Esophagus squamous epithelium (tissue), 5 donors: ENCODE measurements around the gene VSIG2. TPM values are rescaled to one million over a fixed set of nuclear protein-coding genes. Genes with fewer than 3 reads are reported as not detected.

ENCODE experiments used
- DNase-seq: peaks from one replicate; lab custom pipeline; 2025; lab: John Stamatoyannopoulos, UW
- H3K27ac ChIP-seq, 4 donors: fragments of 200-600 bp; sonication (generic); one replicate each; pipeline ENCODE4 v1.5.1; 2016 to 2019; ENCODE audit warnings: mild to moderate bottlenecking in 1 of 4
- H3K27me3 ChIP-seq, 4 donors: fragments of 200-600 bp; sonication (generic); 1 replicate in 3 of 4; 2 replicates in 1 of 4; pipeline versions ENCODE4 v1.5.1 to v1.6.0; 2017 to 2021; ENCODE audit warnings: antibody characterized with exemption in 1 of 4
- H3K36me3 ChIP-seq, 3 donors: fragments of 200-600 bp; sonication (generic); one replicate each; pipeline ENCODE4 v1.5.1; 2016 to 2019
- H3K4me1 ChIP-seq, 3 donors: fragments of 200-600 bp; sonication (generic); one replicate each; pipeline ENCODE4 v1.5.1; 2017 to 2019
- H3K4me3 ChIP-seq, 4 donors: fragments of 200-600 bp; sonication (generic); 1 replicate in 3 of 4; 2 replicates in 1 of 4; pipeline ENCODE4 v1.5.1; 2016 to 2019; ENCODE audit warnings: mild to moderate bottlenecking in 2 of 4, moderate library complexity in 1 of 4
- H3K9me3 ChIP-seq, 3 donors: fragments of 200-600 bp; sonication (generic); one replicate each; pipeline ENCODE4 v1.5.1; 2016 to 2019
- CTCF ChIP-seq, 6 experiments: fragments of 450-650 bp in 4 of 6; fragments of 200-600 bp in 2 of 6; sonication (generic) in 2 of 6; IDR thresholded peaks; one replicate each; pipeline ENCODE4 v1.5.1; 2016 to 2019; ENCODE audit warnings: antibody characterized with exemption in 6 of 6, mild to moderate bottlenecking in 4 of 6, moderate library complexity in 4 of 6
- POLR2A ChIP-seq, 4 donors: fragments of 450-650 bp; IDR thresholded peaks; one replicate each; pipeline ENCODE4 v1.6.1; 2017; ENCODE audit warnings: antibody characterized with exemption in 4 of 4, mild to moderate bottlenecking in 4 of 4, moderate library complexity in 3 of 4
- WGBS, 2 donors: methylation state at CpG; one replicate each; pipeline ENCODE4 v1.1.5; 2018; 5-methylcytosine and 5-hydroxymethylcytosine counted together
- intact Hi-C: fragments of 100-400 bp; cut with DNase I; formaldehyde crosslinking; loops from one replicate; pipeline ENCODE4 v1.15.0; 2022
- total RNA-seq, 4 donors: library from RNA; depleted of rRNA; stranded (reverse); fragments of >200 nt; gene quantifications; one replicate each; pipeline ENCODE4 v1.1.0, GENCODE V29; 2016
- donor health status: DM: yes; HTN: yes; CAD: no.

The VSIG2 gene
- total RNA-seq, 4 donors from 2014 or later = 5.1 to 10.2 (median 7.6) TPM

- Histone ChIP-seq H3K36me3 (no peaks in the 10 kb centered on the region), H3K4me1 (no peaks in the 10 kb centered on the region), H3K27ac (no peak overlapping the region), H3K4me3 (no peak overlapping the region), H3K9me3 (peaks cover 0 to 7% (median 0%) of the 10 kb centered on the region in 3 donors), H3K27me3 (no peaks in the 10 kb centered on the region)
- no peak for TF ChIP-seq POLR2A (IDR thresholded peaks at IDR 0.05)
- no peak for TF ChIP-seq CTCF (IDR thresholded peaks at IDR 0.05)
- intact Hi-C loops = no loop called here
- DNase-seq = no peak
Measured at GRCh38 chr11:124700028-124700427, 52.0 kb downstream of the VSIG2 start.

GRCh38 chr11:124699547-124699946 is 52.5 kb downstream of the VSIG2 start:
- no peak overlapping the region for H3K27ac ChIP-seq
- H3K4me3 ChIP-seq = no peak overlapping the region
- WGBS, 2 donors = 67 to 76% methylated on average over 1 of the region's 1 CpG
- TF ChIP-seq CTCF (IDR thresholded peaks at IDR 0.05) (no peak), POLR2A (IDR thresholded peaks at IDR 0.05) (no peak)
- no peaks in the 10 kb centered on the region for H3K4me1 ChIP-seq
- no peak for DNase-seq
- peaks cover 0 to 7% (median 0%) of the 10 kb centered on the region in 3 donors for H3K9me3 ChIP-seq
- no peaks in the 10 kb centered on the region for H3K36me3 ChIP-seq
- intact Hi-C loops = no loop called here
- H3K27me3 ChIP-seq = no peaks in the 10 kb centered on the region

Other genes starting within 250 kb of the VSIG2 start
- not detected for gene OR8B12, start 208.6 kb downstream of the VSIG2 start, total RNA-seq
- not detected for gene OR8A1, start 182.3 kb downstream of the VSIG2 start, total RNA-seq
- gene PANX3, start 140.8 kb downstream of the VSIG2 start, total RNA-seq = not detected
- gene TBRG1, start 129.4 kb downstream of the VSIG2 start, total RNA-seq = 10 to 100 TPM; 15.4 to 31.2 (median 19.8) TPM
- 10 to 100 TPM in 1 of 4 donors, 1 to 10 TPM in 3; 5.7 to 19.6 (median 8.0) TPM for gene SIAE, start 78.5 kb downstream of the VSIG2 start, total RNA-seq
- gene SPA17, start 78.4 kb downstream of the VSIG2 start, total RNA-seq = 1 to 10 TPM; 2.3 to 8.5 (median 6.0) TPM
- gene NRGN, start 12.3 kb downstream of the VSIG2 start, total RNA-seq = 1 to 10 TPM in 3 of 4 donors, under 1 TPM in 1; 0.83 to 5.0 (median 1.5) TPM
- 10 to 100 TPM in 2 of 4 donors, 1 to 10 TPM in 2; 5.6 to 23.1 (median 9.7) TPM for gene ESAM, start 10.0 kb upstream of the VSIG2 start, total RNA-seq
- 10 to 100 TPM in 1 of 4 donors, 1 to 10 TPM in 3; 5.2 to 16.4 (median 6.7) TPM for gene MSANTD2, start 48.2 kb upstream of the VSIG2 start, total RNA-seq
- 10 to 100 TPM in 1 of 4 donors, 1 to 10 TPM in 3; 1.8 to 12.4 (median 3.8) TPM for gene ROBO3, start 113.2 kb upstream of the VSIG2 start, total RNA-seq
- gene ROBO4, start 145.6 kb upstream of the VSIG2 start, total RNA-seq = 10 to 100 TPM in 2 of 4 donors, 1 to 10 TPM in 2; 4.5 to 11.9 (median 8.6) TPM
- gene HEPN1, start 167.0 kb upstream of the VSIG2 start, total RNA-seq = not detected
- not detected for gene HEPACAM, start 183.8 kb upstream of the VSIG2 start, total RNA-seq
- gene CCDC15, start 201.9 kb upstream of the VSIG2 start, total RNA-seq = 1 to 10 TPM; 2.0 to 3.2 (median 2.9) TPM